Activated T-helper 1 cell treated with anti-CD3 and anti-CD28 coated beads, Interleukin-12 subunit alpha, Interleukin-12 subunit beta, Interleukin-2, Interleukin-4 antibody, amounts not matched to agents 30 ng/mL and 10 ng/mL and 1 ng/mL, durations not matched to agents 14 hours and 24 hours and 36 hours (primary cell): ENCODE data around the gene RTKN. TPM values are rescaled to one million over a fixed set of nuclear protein-coding genes. Genes with fewer than 3 reads are reported as not detected.
"Not testable (repeated sequence)": the region's sequence is repeated elsewhere in the genome, so short reads cannot be mapped to it uniquely, and the experiment has no call there.

Experiments used
- DNase-seq: peaks from one replicate; pipeline ENCODE4 v3.0.0; 2021; ENCODE audit warnings: low spot score
- H3K27ac Mint-ChIP-seq: one replicate; pipeline ENCODE4 v1.8.0; 2021; ENCODE audit warnings: mild to moderate bottlenecking, mixed read lengths
- H3K27me3 Mint-ChIP-seq: one replicate; pipeline ENCODE4 v1.8.0; 2022; ENCODE audit warnings: mild to moderate bottlenecking, moderate library complexity, mixed read lengths; ENCODE audit not compliant: insufficient read depth
- H3K36me3 Mint-ChIP-seq: one replicate; pipeline ENCODE4 v1.8.0; 2021; ENCODE audit warnings: low read depth, mixed read lengths
- H3K4me1 Mint-ChIP-seq: one replicate; pipeline ENCODE4 v1.8.0; 2021; ENCODE audit warnings: low read depth, mixed read lengths
- H3K4me3 Mint-ChIP-seq: one replicate; pipeline ENCODE4 v1.8.0; 2021; ENCODE audit warnings: mild to moderate bottlenecking, moderate library complexity, mixed read lengths
- H3K9me3 Mint-ChIP-seq: one replicate; pipeline ENCODE4 v1.8.0; 2021; ENCODE audit warnings: mixed read lengths
- intact Hi-C: fragments of 100-400 bp; cut with micrococcal nuclease; formaldehyde crosslinking; loops from one replicate; pipeline ENCODE4 v1.15.1; 2024
- total RNA-seq: library from RNA; stranded (reverse); gene quantifications from 2 replicates; pipeline ENCODE4 v1.2.3, GENCODE V29; 2022

The RTKN gene
- total RNA-seq, 1 donor from 2014 or later: 4.0 TPM

GRCh38 chr2:74424139-74424992, 17.4 kb downstream of the RTKN start:
- Mint-ChIP-seq H3K4me3 (no peak overlapping the region), H3K9me3 (no peaks in the 10 kb centered on the region), H3K27me3 (no peaks in the 10 kb centered on the region), H3K36me3 (peaks cover 25% of the 10 kb centered on the region), H3K27ac (no peak overlapping the region), H3K4me1 (peaks cover 29% of the 10 kb centered on the region)
- intact Hi-C loops: loop anchor here (10.0 kb wide), 1 partner anchor 230 kb away; the partner anchor contains the start of gene SEMA4F
- no peak for DNase-seq

- no peak for DNase-seq
- Mint-ChIP-seq H3K4me3 (peak overlapping the region; percentile 98), H3K4me1 (peaks cover 29% of the 10 kb centered on the region), H3K9me3 (no peaks in the 10 kb centered on the region), H3K27ac (peak overlapping the region; percentile 49), H3K27me3 (no peaks in the 10 kb centered on the region), H3K36me3 (peaks cover 25% of the 10 kb centered on the region)
- intact Hi-C loops: loop anchor here (10.0 kb wide), 1 partner anchor 231 kb away; the partner anchor contains the start of gene SEMA4F
Measured at GRCh38 chr2:74423231-74424095, 18.3 kb downstream of the RTKN start.

GRCh38 chr2:74421221-74421870, 20.4 kb downstream of the RTKN start, which contains the start of the genes C2orf81 and WDR54:
C2orf81 (minus strand) TSS chr2:74421619; CDS start chr2:74421560, 59 bp downstream.
WDR54 (plus strand) TSS chr2:74421730; CDS start chr2:74422154, 424 bp downstream.
- H3K4me1 Mint-ChIP-seq: peaks cover 35% of the 10 kb centered on the region
- DNase-seq: peak; percentile 95
- intact Hi-C loops: loop anchor here (1.0 to 10.0 kb wide), 7 partner anchors 19 to 233 kb away; partner anchors contain the start of genes AUP1, HTRA2, INO80B and SEMA4F
- peak within 1 kb of the TSS; percentile 99 for H3K27ac Mint-ChIP-seq
- peaks cover 17% of the 10 kb centered on the region for H3K36me3 Mint-ChIP-seq
- H3K27me3 Mint-ChIP-seq: no peaks in the 10 kb centered on the region
- peak within 1 kb of the TSS; percentile 98 for H3K4me3 Mint-ChIP-seq
- no peaks in the 10 kb centered on the region for H3K9me3 Mint-ChIP-seq

- not testable (repeated sequence) for H3K9me3 Mint-ChIP-seq, H3K27me3 Mint-ChIP-seq, DNase-seq
- H3K36me3 Mint-ChIP-seq: peaks cover 16% of the 10 kb centered on the region
- H3K4me3 Mint-ChIP-seq: peak overlapping the region; percentile 98
- H3K4me1 Mint-ChIP-seq: peaks cover 39% of the 10 kb centered on the region
- intact Hi-C loops: loop anchor here (1.0 to 10.0 kb wide), 7 partner anchors 20 to 234 kb away; partner anchors contain the start of genes AUP1, HTRA2, INO80B and SEMA4F
- peak overlapping the region; percentile 99 for H3K27ac Mint-ChIP-seq
Measured at GRCh38 chr2:74420443-74421103, 21.2 kb downstream of the RTKN start.

GRCh38 chr2:74420006-74420405, 21.7 kb downstream of the RTKN start:
- H3K36me3 Mint-ChIP-seq: peaks cover 11% of the 10 kb centered on the region
- H3K4me1 Mint-ChIP-seq: peaks cover 39% of the 10 kb centered on the region
- H3K9me3 Mint-ChIP-seq: no peaks in the 10 kb centered on the region
- peak overlapping the region; percentile 41 for H3K4me3 Mint-ChIP-seq
- no peak for DNase-seq
- H3K27ac Mint-ChIP-seq: peak overlapping the region; percentile 32
- intact Hi-C loops: loop anchor here (2.0 to 10.0 kb wide), 2 partner anchors 35 to 235 kb away; partner anchors contain the start of genes INO80B and SEMA4F
- peaks cover 2% of the 10 kb centered on the region for H3K27me3 Mint-ChIP-seq

GRCh38 chr2:74419345-74419744, 22.4 kb downstream of the RTKN start:
- H3K4me1 Mint-ChIP-seq: peaks cover 39% of the 10 kb centered on the region
- intact Hi-C loops: no loop called here

GRCh38 chr2:74418312-74418711, 23.4 kb downstream of the RTKN start:
- Mint-ChIP-seq H3K4me1 (peaks cover 42% of the 10 kb centered on the region), H3K27ac (no peak overlapping the region), H3K9me3 (no peaks in the 10 kb centered on the region), H3K4me3 (no peak overlapping the region), H3K27me3 (peaks cover 4% of the 10 kb centered on the region), H3K36me3 (peaks cover 4% of the 10 kb centered on the region)
- intact Hi-C loops: no loop called here
- DNase-seq: no peak

More at GRCh38 chr2:74419345-74419744, 22.4 kb downstream of the RTKN start:
- peaks cover 8% of the 10 kb centered on the region for H3K36me3 Mint-ChIP-seq
- H3K27me3 Mint-ChIP-seq: peaks cover 2% of the 10 kb centered on the region
- H3K9me3 Mint-ChIP-seq: no peaks in the 10 kb centered on the region
- H3K4me3 Mint-ChIP-seq: no peak overlapping the region
- H3K27ac Mint-ChIP-seq: no peak overlapping the region
- no peak for DNase-seq

- intact Hi-C loops: no loop called here
- no peaks in the 10 kb centered on the region for H3K36me3 Mint-ChIP-seq
Measured at GRCh38 chr2:74417763-74418162, 24.0 kb downstream of the RTKN start.

GRCh38 chr2:74417197-74417596, 24.5 kb downstream of the RTKN start:
- Mint-ChIP-seq H3K4me3 (no peak overlapping the region), H3K27ac (no peak overlapping the region), H3K27me3 (peaks cover 4% of the 10 kb centered on the region), H3K36me3 (no peaks in the 10 kb centered on the region), H3K4me1 (peaks cover 37% of the 10 kb centered on the region), H3K9me3 (no peaks in the 10 kb centered on the region)
- intact Hi-C loops: no loop called here
- no peak for DNase-seq

More at GRCh38 chr2:74417763-74418162, 24.0 kb downstream of the RTKN start:
- Mint-ChIP-seq H3K4me3 (no peak overlapping the region), H3K9me3 (no peaks in the 10 kb centered on the region), H3K27ac (no peak overlapping the region), H3K4me1 (peaks cover 39% of the 10 kb centered on the region), H3K27me3 (peaks cover 4% of the 10 kb centered on the region)
- DNase-seq: no peak

- H3K27ac Mint-ChIP-seq: no peak overlapping the region
- H3K4me1 Mint-ChIP-seq: peaks cover 37% of the 10 kb centered on the region
- no peaks in the 10 kb centered on the region for H3K36me3 Mint-ChIP-seq
- H3K9me3 Mint-ChIP-seq: no peaks in the 10 kb centered on the region
- intact Hi-C loops: no loop called here
- H3K27me3 Mint-ChIP-seq: peaks cover 4% of the 10 kb centered on the region
- no peak for DNase-seq
- H3K4me3 Mint-ChIP-seq: no peak overlapping the region
Measured at GRCh38 chr2:74416778-74417177, 25.0 kb downstream of the RTKN start.

- Mint-ChIP-seq H3K9me3 (no peaks in the 10 kb centered on the region), H3K4me1 (peaks cover 32% of the 10 kb centered on the region), H3K27ac (no peak overlapping the region), H3K27me3 (peaks cover 4% of the 10 kb centered on the region), H3K4me3 (peak overlapping the region; percentile 54), H3K36me3 (no peaks in the 10 kb centered on the region)
- no peak for DNase-seq
- intact Hi-C loops: no loop called here
Measured at GRCh38 chr2:74415762-74416395, 25.9 kb downstream of the RTKN start.
